ENCODE results near the gene CNPY4. TPM values are rescaled to one million over a fixed set of nuclear protein-coding genes. Genes with fewer than 3 reads are reported as not detected.

Gene CNPY4
- total and polyA plus RNA-seq, 10 of the 15 experiments (the other 5 are each of a cell fraction or from before 2014, with no cell fraction given) = 2.5 to 9.2 (median 6.8) TPM

GRCh38 chr7:100152937-100153666 lies 33.7 kb downstream of the CNPY4 start:
- no peak for FAIRE-seq
- no peak overlapping the region for H3K27ac ChIP-seq (ENCODE audit: control insufficient read depth, insufficient read depth)
- H3K9ac ChIP-seq (ENCODE audit: control insufficient read depth, insufficient read depth, low read length) = no peak overlapping the region
- H3K4me2 ChIP-seq (ENCODE audit: control insufficient read depth, insufficient read depth) = no peak overlapping the region
- 98% methylated on average over 17 of the region's 18 CpGs for WGBS (ENCODE audit: insufficient coverage, insufficient replicate concordance, low lambda C conversion rate, missing lambda C conversion rate)
- H2AFZ ChIP-seq (ENCODE audit: control insufficient read depth, low read depth, low read length) = no peak overlapping the region
- intact Hi-C loops (cut with micrococcal nuclease; ENCODE audit: unreplicated experiment) = no loop called here
- H3K4me1 ChIP-seq (ENCODE audit: control insufficient read depth, insufficient read depth, low read length) = peaks cover 18% of the 10 kb centered on the region
- TSS peak; percentile 6 for BruUV-seq (replicated peaks)
- POLR2A ChIA-PET = interaction anchor here (0.6 to 1.4 kb wide), 2 partner anchors 12 to 245 kb away, joined by 3 read pairs; no protein-coding TSS in a partner anchor
- in situ Hi-C loops (cut with MboI) = no loop called here
- H3K4me3 ChIP-seq = no peak overlapping the region
- TF ChIP-seq DPF2 (IDR thresholded peaks at IDR 0.05) = no peak
- no peak for TF ChIP-seq NR2F1 (conservative IDR thresholded peaks at IDR 0.05)
- no peak for TF ChIP-seq PML (IDR thresholded peaks at IDR 0.05; ENCODE audit: low read length)
- no peak for TF ChIP-seq ZSCAN29 (IDR thresholded peaks at IDR 0.05)
- no peak for TF ChIP-seq TBL1XR1 (IDR thresholded peaks at IDR 0.05; ENCODE audit: low read depth, low read length)
- no peak for TF ChIP-seq GABPA (IDR thresholded peaks at IDR 0.05; ENCODE audit: low read depth)
- TF ChIP-seq NBN (IDR thresholded peaks at IDR 0.05) = no peak
- no peak for TF ChIP-seq LARP7 (IDR thresholded peaks at IDR 0.05)
- no peak for TF ChIP-seq IRF4 (IDR thresholded peaks at IDR 0.05; ENCODE audit: low read depth, low read length)
- TF ChIP-seq ATF7 (IDR thresholded peaks at IDR 0.05; ENCODE audit: low read depth) = no peak
- no peak for TF ChIP-seq EGR1 (IDR thresholded peaks at IDR 0.05; ENCODE audit: borderline replicate concordance in 1 of 2, low read depth in 2 of 2, low read length in 2 of 2)
- no peak for TF ChIP-seq TCF12 (IDR thresholded peaks at IDR 0.05; ENCODE audit: low read depth, low read length)
- no peak for TF ChIP-seq CUX1 (IDR thresholded peaks at IDR 0.05; ENCODE audit: insufficient replicate concordance, low read depth, low read length)
- TF ChIP-seq CBX5 (IDR thresholded peaks at IDR 0.05; ENCODE audit: low read depth) = no peak
- TF ChIP-seq SUPT20H (IDR thresholded peaks at IDR 0.05; ENCODE audit: borderline replicate concordance, control insufficient read depth, low read depth, low read length) = no peak
- TF ChIP-seq KDM1A (IDR thresholded peaks at IDR 0.05; ENCODE audit: borderline replicate concordance) = no peak
- TF ChIP-seq RB1 (IDR thresholded peaks at IDR 0.05; ENCODE audit: borderline replicate concordance) = no peak
- TF ChIP-seq IKZF2 (IDR thresholded peaks at IDR 0.05) = no peak
- TF ChIP-seq BHLHE40 (IDR thresholded peaks at IDR 0.05; ENCODE audit: borderline replicate concordance in 1 of 2, low read depth in 2 of 2, low read length in 1 of 2) = no peak
- no peak for TF ChIP-seq FOS (IDR thresholded peaks at IDR 0.05; ENCODE audit: borderline replicate concordance, extremely low read depth, insufficient read length)
- RAD21 ChIA-PET (ENCODE audit: unreplicated experiment) = interaction anchor here (1.8 kb wide), 1 partner anchor 24 kb away, joined by 4 read pairs; the partner anchor contains the start of genes GPC2 and STAG3
- no peak for DNase-seq (ENCODE audit: low read depth, low spot score)
- ATAC-seq = no peak
- H3K9me3 ChIP-seq (replicated peaks; ENCODE audit: control insufficient read depth, insufficient read depth, low read length) = no peaks in the 10 kb centered on the region
- SMC1A ChIA-PET (ENCODE audit: uncharacterized antibody, unreplicated experiment) = no interaction called here
- CTCF ChIA-PET = no interaction called here
- no peaks in the 10 kb centered on the region for H3K27me3 ChIP-seq (replicated peaks in 1 of 2; ENCODE audit: control insufficient read depth in 2 of 2, insufficient read depth in 2 of 2, low read length in 1 of 2)
- no peaks in the 10 kb centered on the region for H4K20me1 ChIP-seq (ENCODE audit: control insufficient read depth, insufficient read depth)
- peaks cover 0 to 15% of the 10 kb centered on the region in 2 experiments for H3K36me3 ChIP-seq (ENCODE audit: control insufficient read depth in 2 of 2, insufficient read depth in 2 of 2, low read length in 1 of 2)
- H3K79me2 ChIP-seq (ENCODE audit: control insufficient read depth, insufficient read depth, low read length) = peaks cover 27% of the 10 kb centered on the region

Data from GM12878 (cell line).